ENCODE measurements around the gene IFNL1. TPM values are rescaled to one million over a fixed set of nuclear protein-coding genes. Genes with fewer than 3 reads are reported as not detected.

IFNL1 gene
- not detected for total RNA-seq

DNA sequence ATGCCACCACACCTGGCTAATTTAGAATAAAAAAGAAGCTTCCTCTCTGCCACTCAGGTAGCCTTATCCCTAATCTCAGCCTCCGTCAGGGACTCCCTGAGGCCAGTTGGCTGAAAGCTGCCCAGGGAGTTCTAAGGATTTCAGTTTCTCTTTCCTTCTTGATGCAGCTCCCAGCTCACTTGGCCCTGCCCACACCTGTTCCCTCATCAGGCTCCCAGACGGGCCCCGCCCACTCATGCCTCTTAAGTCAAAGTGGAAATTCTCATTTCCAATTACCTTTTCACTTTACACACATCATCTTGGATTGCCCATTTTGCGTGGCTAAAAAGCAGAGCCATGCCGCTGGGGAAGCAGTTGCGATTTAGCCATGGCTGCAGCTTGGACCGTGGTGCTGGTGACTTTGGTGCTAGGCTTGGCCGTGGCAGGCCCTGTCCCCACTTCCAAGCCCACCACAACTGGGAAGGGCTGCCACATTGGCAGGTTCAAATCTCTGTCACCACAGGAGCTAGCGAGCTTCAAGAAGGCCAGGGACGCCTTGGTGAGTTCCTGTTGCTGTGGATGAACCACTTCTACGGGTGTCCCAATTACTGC lies at the start of gene IFNL1:
Gene IFNL1 (plus strand): TSS at position 353 of the 591 bp plus-strand sequence. CDS start 15 bp downstream, at position 368.
- Histone ChIP-seq H3K9me3 (no peaks in the 10 kb centered on the region), H3K27ac (no peak within 1 kb of the TSS), H3K4me3 (no peak within 1 kb of the TSS), H3K36me3 (no peaks in the 10 kb centered on the region), H3K27me3 (replicated peaks; ENCODE audit: insufficient read depth) (no peaks in the 10 kb centered on the region), H3K4me1 (replicated peaks) (no peaks in the 10 kb centered on the region)
- DNase-seq (ENCODE audit: low spot score) = no peak
- intact Hi-C loops (cut with DNase I) = no loop called here
- WGBS = 77% methylated on average over 11 of the region's 11 CpGs
- TF ChIP-seq, protein P1, sequence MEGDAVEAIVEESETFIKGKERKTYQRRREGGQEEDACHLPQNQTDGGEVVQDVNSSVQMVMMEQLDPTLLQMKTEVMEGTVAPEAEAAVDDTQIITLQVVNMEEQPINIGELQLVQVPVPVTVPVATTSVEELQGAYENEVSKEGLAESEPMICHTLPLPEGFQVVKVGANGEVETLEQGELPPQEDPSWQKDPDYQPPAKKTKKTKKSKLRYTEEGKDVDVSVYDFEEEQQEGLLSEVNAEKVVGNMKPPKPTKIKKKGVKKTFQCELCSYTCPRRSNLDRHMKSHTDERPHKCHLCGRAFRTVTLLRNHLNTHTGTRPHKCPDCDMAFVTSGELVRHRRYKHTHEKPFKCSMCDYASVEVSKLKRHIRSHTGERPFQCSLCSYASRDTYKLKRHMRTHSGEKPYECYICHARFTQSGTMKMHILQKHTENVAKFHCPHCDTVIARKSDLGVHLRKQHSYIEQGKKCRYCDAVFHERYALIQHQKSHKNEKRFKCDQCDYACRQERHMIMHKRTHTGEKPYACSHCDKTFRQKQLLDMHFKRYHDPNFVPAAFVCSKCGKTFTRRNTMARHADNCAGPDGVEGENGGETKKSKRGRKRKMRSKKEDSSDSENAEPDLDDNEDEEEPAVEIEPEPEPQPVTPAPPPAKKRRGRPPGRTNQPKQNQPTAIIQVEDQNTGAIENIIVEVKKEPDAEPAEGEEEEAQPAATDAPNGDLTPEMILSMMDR (IDR thresholded peaks at IDR 0.05) = no peak
- TF ChIP-seq POLR2AphosphoS5 (IDR thresholded peaks at IDR 0.05) = no peak
- no peak for TF ChIP-seq POLR2A (IDR thresholded peaks at IDR 0.05)

DNA sequence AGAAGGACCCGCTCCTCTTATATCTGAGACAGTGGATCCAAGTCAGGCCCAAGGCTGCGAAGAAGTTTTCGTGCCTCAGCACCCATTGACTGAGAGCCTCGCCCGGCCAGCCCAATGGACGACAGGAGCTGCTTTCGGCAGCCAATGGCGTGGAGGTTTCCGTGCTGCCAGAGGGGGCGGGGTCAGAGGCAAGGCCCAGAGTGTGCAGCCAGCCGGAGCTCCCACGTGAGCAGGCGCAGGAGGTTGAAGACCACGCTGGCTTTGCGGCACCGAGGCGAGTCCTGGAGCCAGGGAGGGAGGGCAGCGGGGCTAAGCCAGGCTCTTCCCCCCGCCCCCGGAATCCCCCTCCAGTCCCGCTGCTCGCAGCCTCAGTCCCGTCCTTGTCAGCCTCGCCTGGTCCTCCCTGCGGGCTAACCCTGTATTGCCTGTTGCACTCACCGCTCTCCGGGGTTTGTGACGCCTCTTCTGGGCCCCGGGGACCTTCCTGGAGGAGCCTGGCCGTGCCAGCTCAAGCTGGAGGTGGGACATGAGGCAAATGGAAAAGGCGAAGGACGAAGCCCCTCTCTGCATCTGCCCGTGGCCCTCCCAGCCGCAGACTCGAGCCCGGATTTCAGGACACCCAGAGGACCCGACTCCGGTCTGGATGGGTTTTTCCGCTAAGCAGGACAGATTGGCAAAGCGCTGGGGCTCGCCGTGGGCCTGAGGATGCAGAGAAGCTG lies 49.1 kb upstream of the IFNL1 start:
- no peak for DNase-seq (ENCODE audit: low spot score)
- Histone ChIP-seq H3K27ac (no peak overlapping the region), H3K4me1 (replicated peaks) (no peaks in the 10 kb centered on the region), H3K9me3 (no peaks in the 10 kb centered on the region), H3K4me3 (no peak overlapping the region), H3K27me3 (replicated peaks; ENCODE audit: insufficient read depth) (peaks cover 6% of the 10 kb centered on the region), H3K36me3 (no peaks in the 10 kb centered on the region)
- intact Hi-C loops (cut with DNase I) = no loop called here
- 18% methylated on average over 41 of the region's 42 CpGs for WGBS
- TF ChIP-seq, protein P1 (IDR thresholded peaks at IDR 0.05) = no peak
- TF ChIP-seq POLR2AphosphoS5 (IDR thresholded peaks at IDR 0.05) (no peak), POLR2A (IDR thresholded peaks at IDR 0.05) (no peak)

DNA sequence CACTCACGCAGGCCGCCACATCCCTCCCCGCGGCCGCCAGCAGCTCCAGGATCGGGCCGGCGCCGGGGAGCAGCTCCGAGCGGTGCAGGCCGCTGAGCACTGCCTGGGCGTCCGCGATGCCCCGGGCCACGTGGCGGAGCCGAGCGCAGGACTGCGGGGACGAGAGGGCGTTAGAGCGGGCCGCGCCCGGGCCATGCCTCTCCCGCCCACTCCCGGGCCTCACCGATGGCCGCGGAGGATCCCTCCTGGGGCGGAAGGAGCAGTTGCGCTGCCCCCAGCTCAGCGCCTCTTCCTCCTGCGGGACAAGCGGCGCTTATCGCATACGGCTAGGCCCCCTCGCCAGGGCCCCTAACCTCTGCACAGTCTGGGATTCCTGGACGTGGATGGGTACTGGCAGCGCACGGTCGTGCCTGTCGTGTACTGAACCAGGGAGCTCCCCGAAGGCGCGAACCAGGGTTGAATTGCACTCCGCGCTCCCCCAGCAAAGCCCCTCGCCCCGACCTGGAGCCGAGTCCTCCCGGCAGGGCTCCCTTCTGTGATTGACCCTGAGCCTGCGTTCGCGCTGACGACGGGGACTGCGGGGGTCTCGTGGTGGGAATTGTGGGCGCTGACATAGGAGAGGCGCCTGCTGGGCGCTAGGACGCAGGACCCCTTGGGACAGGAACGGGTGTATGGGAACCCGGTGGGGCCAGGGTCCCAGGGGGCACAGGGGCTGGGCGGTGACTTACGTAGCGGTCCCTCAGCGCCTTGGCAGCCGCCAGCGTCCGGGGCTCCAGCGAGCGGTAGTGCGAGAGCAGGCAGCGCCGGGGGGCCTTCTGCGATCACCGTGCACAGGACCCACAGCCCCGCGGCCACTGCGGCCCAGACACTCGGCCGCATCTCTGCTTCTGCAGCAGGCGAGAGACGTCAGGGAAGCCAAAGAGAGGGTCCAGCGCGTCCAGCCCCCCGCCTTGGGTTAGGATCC lies 48.2 kb upstream of the IFNL1 start:
- intact Hi-C loops (cut with DNase I) = no loop called here
- Histone ChIP-seq H3K27me3 (replicated peaks; ENCODE audit: insufficient read depth) (peaks cover 6% of the 10 kb centered on the region), H3K36me3 (no peaks in the 10 kb centered on the region), H3K4me3 (no peak overlapping the region), H3K4me1 (replicated peaks) (no peaks in the 10 kb centered on the region), H3K9me3 (no peaks in the 10 kb centered on the region), H3K27ac (no peak overlapping the region)
- WGBS = 13% methylated on average over 70 of the region's 92 CpGs
- TF ChIP-seq, protein P1 (IDR thresholded peaks at IDR 0.05) = no peak
- no peak for TF ChIP-seq POLR2A (IDR thresholded peaks at IDR 0.05)
- no peak for TF ChIP-seq POLR2AphosphoS5 (IDR thresholded peaks at IDR 0.05)
- no peak for DNase-seq (ENCODE audit: low spot score)

DNA sequence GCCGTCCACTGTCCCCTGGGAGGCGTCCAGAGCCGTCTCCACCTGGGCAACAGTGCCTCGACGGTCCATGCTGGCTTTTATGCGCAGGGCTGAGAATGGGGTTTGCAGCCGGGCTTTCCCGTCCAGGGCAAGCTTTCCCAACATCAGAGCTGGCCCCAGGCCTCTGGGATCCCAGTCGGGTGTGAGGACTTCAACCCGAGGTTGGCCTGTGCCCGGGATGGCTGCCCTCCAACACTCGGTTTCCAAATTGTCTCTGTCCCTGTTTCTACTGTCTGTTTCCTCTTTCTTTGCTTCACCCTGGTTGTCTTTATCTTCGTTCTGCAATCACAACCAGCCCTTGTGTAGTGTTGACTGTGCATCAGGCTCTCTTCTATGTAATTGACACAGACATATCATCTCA lies 47.4 kb upstream of the IFNL1 start, which contains the start of gene IFNL4:
Gene IFNL4 (minus strand): TSS at position 51 of the 400 bp plus-strand sequence.
- TF ChIP-seq POLR2AphosphoS5 (IDR thresholded peaks at IDR 0.05) = no peak
- no peak for TF ChIP-seq POLR2A (IDR thresholded peaks at IDR 0.05)
- TF ChIP-seq, protein P1 (IDR thresholded peaks at IDR 0.05) = no peak
- no peak within 1 kb of the TSS for H3K4me3 ChIP-seq
- no peaks in the 10 kb centered on the region for H3K9me3 ChIP-seq
- H3K27me3 ChIP-seq (replicated peaks; ENCODE audit: insufficient read depth) = peaks cover 6% of the 10 kb centered on the region
- H3K36me3 ChIP-seq = no peaks in the 10 kb centered on the region
- DNase-seq (ENCODE audit: low spot score) = no peak
- intact Hi-C loops (cut with DNase I) = no loop called here
- WGBS = 80% methylated on average over 13 of the region's 13 CpGs
- H3K27ac ChIP-seq = no peak within 1 kb of the TSS
- H3K4me1 ChIP-seq (replicated peaks) = no peaks in the 10 kb centered on the region

Data from prostate gland (tissue), 2 donors.